C4-2B (cell line): ENCODE measurements around the gene LIMS4.
"Not testable (repeated sequence)": the region's sequence is repeated elsewhere in the genome, so short reads cannot be mapped to it uniquely, and the experiment has no call there.

Experiments
- ZFX ChIP-seq: fragments of 450-650 bp; IDR thresholded peaks from 2 replicates; pipeline ENCODE4 v1.6.1; 2017
- TF ChIP-seq, protein P1 (sequence below): fragments of 450-650 bp; conservative IDR thresholded peaks from 2 replicates; pipeline ENCODE4 v1.5.1; 2017; ENCODE audit warnings: mild to moderate bottlenecking

DNA sequence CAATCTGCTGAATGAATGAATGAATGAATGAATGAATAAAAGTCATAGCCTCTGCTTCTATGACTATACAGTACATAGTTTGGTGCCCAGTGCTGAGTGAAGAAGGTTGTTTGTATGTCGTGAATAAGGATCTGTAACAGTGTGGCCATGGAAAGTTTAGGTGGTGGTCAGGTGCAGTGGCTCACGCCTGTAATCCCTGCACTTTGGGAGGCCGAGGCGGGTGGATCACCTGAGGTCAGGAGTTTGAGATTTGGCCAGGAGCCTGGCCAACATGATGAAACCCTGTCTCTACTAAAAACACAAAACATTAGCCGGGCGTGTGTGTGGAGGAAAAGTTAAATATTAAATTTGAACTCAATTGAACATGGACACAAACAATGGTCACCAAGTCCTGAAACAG is 4.3 kb upstream of the LIMS4 start:
- TF ChIP-seq, protein P1, sequence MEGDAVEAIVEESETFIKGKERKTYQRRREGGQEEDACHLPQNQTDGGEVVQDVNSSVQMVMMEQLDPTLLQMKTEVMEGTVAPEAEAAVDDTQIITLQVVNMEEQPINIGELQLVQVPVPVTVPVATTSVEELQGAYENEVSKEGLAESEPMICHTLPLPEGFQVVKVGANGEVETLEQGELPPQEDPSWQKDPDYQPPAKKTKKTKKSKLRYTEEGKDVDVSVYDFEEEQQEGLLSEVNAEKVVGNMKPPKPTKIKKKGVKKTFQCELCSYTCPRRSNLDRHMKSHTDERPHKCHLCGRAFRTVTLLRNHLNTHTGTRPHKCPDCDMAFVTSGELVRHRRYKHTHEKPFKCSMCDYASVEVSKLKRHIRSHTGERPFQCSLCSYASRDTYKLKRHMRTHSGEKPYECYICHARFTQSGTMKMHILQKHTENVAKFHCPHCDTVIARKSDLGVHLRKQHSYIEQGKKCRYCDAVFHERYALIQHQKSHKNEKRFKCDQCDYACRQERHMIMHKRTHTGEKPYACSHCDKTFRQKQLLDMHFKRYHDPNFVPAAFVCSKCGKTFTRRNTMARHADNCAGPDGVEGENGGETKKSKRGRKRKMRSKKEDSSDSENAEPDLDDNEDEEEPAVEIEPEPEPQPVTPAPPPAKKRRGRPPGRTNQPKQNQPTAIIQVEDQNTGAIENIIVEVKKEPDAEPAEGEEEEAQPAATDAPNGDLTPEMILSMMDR: not testable (repeated sequence)
- TF ChIP-seq ZFX: not testable (repeated sequence)
